Liver (tissue), 10 donors: ENCODE data around the gene KRCC1. TPM values are rescaled to one million over a fixed set of nuclear protein-coding genes. Genes with fewer than 3 reads are reported as not detected.
"Not testable (repeated sequence)": the region's sequence is repeated elsewhere in the genome, so short reads cannot be mapped to it uniquely, and the experiment has no call there.

Experiments used
- DNase-seq: peaks from one replicate; pipeline ENCODE4 v3.0.0-alpha.2; 2017; ENCODE audit warnings: low spot score
- H3K27ac ChIP-seq, 2 donors: one replicate each; pipeline ENCODE4 v1.7.0; 2013; ENCODE audit warnings: inconsistent platforms in 2 of 2, low read length in 2 of 2, control low read depth in 1 of 2, low read depth in 1 of 2, mild to moderate bottlenecking in 1 of 2
- H3K27me3 ChIP-seq, 4 donors: one replicate each; pipeline versions ENCODE4 v1.6.1 to v1.7.0; 2013; ENCODE audit warnings: low read length in 3 of 4, inconsistent platforms in 1 of 4, mild to moderate bottlenecking in 1 of 4, moderate library complexity in 1 of 4; ENCODE audit not compliant: control insufficient read depth in 4 of 4, insufficient read depth in 4 of 4
- H3K36me3 ChIP-seq, 4 donors: one replicate each; pipeline versions ENCODE4 v1.6.1 to v1.7.0; 2013; ENCODE audit warnings: low read length in 3 of 4, mild to moderate bottlenecking in 3 of 4, low read depth in 1 of 4, moderate library complexity in 1 of 4; ENCODE audit not compliant: control insufficient read depth in 4 of 4, insufficient read depth in 3 of 4
- H3K4me1 ChIP-seq, 4 donors: one replicate each; pipeline versions ENCODE4 v1.6.1 to v1.7.0; 2013; ENCODE audit warnings: low read length in 3 of 4, mild to moderate bottlenecking in 3 of 4, moderate library complexity in 1 of 4; ENCODE audit not compliant: control insufficient read depth in 4 of 4, insufficient read depth in 4 of 4
- H3K4me3 ChIP-seq, 3 donors: one replicate each; pipeline versions ENCODE4 v1.6.1 to v1.7.0; 2013; ENCODE audit warnings: low read length in 3 of 3, control low read depth in 1 of 3, low read depth in 1 of 3, mild to moderate bottlenecking in 1 of 3
- H3K9ac ChIP-seq, 2 donors: one replicate each; pipeline ENCODE4 v1.7.0; 2013; ENCODE audit warnings: low read length in 2 of 2, mild to moderate bottlenecking in 2 of 2, moderate library complexity in 2 of 2, control low read depth in 1 of 2, low read depth in 1 of 2
- H3K9me3 ChIP-seq, 4 donors: one replicate each; pipeline versions ENCODE4 v1.6.1 to v1.7.0; 2013; ENCODE audit warnings: low read length in 3 of 4; ENCODE audit not compliant: control insufficient read depth in 4 of 4
- RAD21 ChIP-seq, 2 donors: IDR thresholded peaks; 2 replicates each; pipeline ENCODE4 v1.6.1; 2016; ENCODE audit warnings: antibody characterized with exemption in 2 of 2, mild to moderate bottlenecking in 2 of 2
- WGBS: extraction: QIAGEN DNeasy Blood & Tissue Kit; methylation state at CpG from one replicate; pipeline ENCODE4 v1.1.7; 2013; 5-methylcytosine and 5-hydroxymethylcytosine counted together
- polyA plus RNA-seq, 2 donors: library from polyadenylated mRNA; stranded (reverse) in 1 of 2; unstranded in 1 of 2; fragments of 200-250 nt in 1 of 2; fragments of >200 nt in 1 of 2; fragmentation: Nextera tagmentation in 1 of 2; extraction: Ambion mirVana in 1 of 2; gene quantifications; one replicate each; pipeline versions ENCODE4 v1.2.1 to v1.2.3, GENCODE V29; 2013 to 2015
- small RNA-seq: library from RNA; depleted of rRNA; stranded (forward); fragments of <200 nt; gene quantifications from one replicate; pipeline ENCODE3, GENCODE V24; 2014
- total RNA-seq, 2 donors: library from RNA; depleted of rRNA; stranded (reverse); fragments of >200 nt; gene quantifications; one replicate each; pipeline ENCODE4 v1.2.3, GENCODE V29; 2014
- donor health status: healthy.
- donor health status: healthy.
- donor health status: healthy.
- donor health status: healthy.
- donor health status: healthy.

Gene KRCC1
- total and polyA plus RNA-seq, 4 donors, result 7.0 to 14.8 (median 11.5) TPM

- not testable (repeated sequence) for H3K4me1 ChIP-seq, H3K27ac ChIP-seq
- WGBS, result 12% methylated on average over 2 of the region's 3 CpGs
Observed at GRCh38 chr2:87992569-87992968, 63.0 kb downstream of the KRCC1 start.

DNA sequence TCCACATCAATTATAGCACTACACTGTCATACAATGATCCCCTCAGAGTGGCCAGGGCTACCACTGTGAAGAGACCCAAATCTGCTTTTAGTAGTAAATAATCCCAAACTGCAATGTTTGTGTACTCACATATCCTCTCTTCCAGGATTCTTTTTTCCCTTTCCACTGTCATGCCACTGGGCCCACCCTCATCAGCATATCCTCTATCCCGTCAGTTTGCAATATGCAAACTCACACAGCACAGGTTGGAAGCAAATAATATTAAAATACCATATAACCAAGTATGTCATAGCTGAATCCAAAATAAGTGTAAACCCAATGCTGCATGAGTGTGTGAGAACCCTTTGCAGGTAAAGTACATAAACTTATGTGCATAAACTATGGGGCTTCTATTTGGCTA, 68.1 kb downstream of the KRCC1 start:
- not testable (repeated sequence) for H3K9me3 ChIP-seq, H3K36me3 ChIP-seq, DNase-seq, H3K27me3 ChIP-seq, H3K4me1 ChIP-seq, H3K4me3 ChIP-seq, H3K9ac ChIP-seq, H3K27ac ChIP-seq
- WGBS, result no CpG with 5 or more reads among the region's 1 CpG

More at GRCh38 chr2:87992569-87992968, 63.0 kb downstream of the KRCC1 start:
- not testable (repeated sequence) for H3K27me3 ChIP-seq, H3K36me3 ChIP-seq, DNase-seq, H3K9me3 ChIP-seq, H3K9ac ChIP-seq, H3K4me3 ChIP-seq
- TF ChIP-seq RAD21 (IDR thresholded peaks at IDR 0.05), result peak in 1 of 2 donors; percentile 8

- H3K9me3 ChIP-seq, H3K36me3 ChIP-seq, H3K27ac ChIP-seq, DNase-seq, H3K27me3 ChIP-seq, H3K4me3 ChIP-seq, H3K4me1 ChIP-seq, H3K9ac ChIP-seq: not testable (repeated sequence)
- 77% methylated on average over 5 of the region's 5 CpGs for WGBS
Observed at GRCh38 chr2:87985902-87986301, 69.7 kb downstream of the KRCC1 start.

GRCh38 chr2:87981182-87981581, 74.4 kb downstream of the KRCC1 start:
- no CpG with 5 or more reads among the region's 3 CpGs for whole genome bisulfite sequencing
- not testable (repeated sequence) for H3K27me3 ChIP-seq, H3K4me3 ChIP-seq, H3K9ac ChIP-seq, H3K4me1 ChIP-seq, DNase-seq, H3K9me3 ChIP-seq, H3K36me3 ChIP-seq, H3K27ac ChIP-seq

Small RNA genes lying within 50 kb of the gene (small RNA-seq; reads per million reads assigned to genes)
- gene MIR4780 (not detected), gene RNU2-63P (7.0 reads per million, percentile 93 among the genes with 10 or more reads in this experiment)

Other genes with a start within 250 kb of the KRCC1 start
- gene RGPD2, start 230.0 kb downstream of the KRCC1 start, total RNA-seq, result under 1 TPM; 0.75 to 0.98 TPM
- 1 to 10 TPM in 1 of 2 donors, under 1 TPM in 1; 0.25 to 4.9 TPM for gene RGPD2, start 230.0 kb downstream of the KRCC1 start, polyA plus RNA-seq
- not detected for gene RNU2-63P, start 39.2 kb downstream of the KRCC1 start, total RNA-seq
- not detected for gene RNU2-63P, start 39.2 kb downstream of the KRCC1 start, polyA plus RNA-seq
- not detected for gene SMYD1, start 12.0 kb upstream of the KRCC1 start, total RNA-seq
- not detected for gene SMYD1, start 12.0 kb upstream of the KRCC1 start, polyA plus RNA-seq
- gene FABP1, start 72.3 kb upstream of the KRCC1 start, total RNA-seq, result 1,000 to 10,000 TPM in 1 of 2 donors, 100 to 1,000 TPM in 1; 975 to 1,486 TPM
- gene FABP1, start 72.3 kb upstream of the KRCC1 start, polyA plus RNA-seq, result 1,000 to 10,000 TPM; 3,125 to 7,337 TPM
- gene THNSL2, start 114.6 kb upstream of the KRCC1 start, total RNA-seq, result 10 to 100 TPM in 1 of 2 donors, 1 to 10 TPM in 1; 6.9 to 50.9 TPM
- 10 to 100 TPM; 15.6 to 18.7 TPM for gene THNSL2, start 114.6 kb upstream of the KRCC1 start, polyA plus RNA-seq